GM18520 (cell line): ENCODE results near the gene PTCD3.

Source experiments
- ATAC-seq: cut with Tn5 transposase; IDR thresholded peaks from one replicate; pipeline ENCODE4 v1.9.1; 2021; ENCODE audit not compliant: unreplicated experiment

The PTCD3 gene

GRCh38 chr2:86081724-86082123 lies 24.3 kb upstream of the PTCD3 start:
- no peak for ATAC-seq

GRCh38 chr2:86082756-86083155 lies 23.3 kb upstream of the PTCD3 start:
- ATAC-seq, result no peak

- no peak for ATAC-seq
Observed at GRCh38 chr2:86087936-86088850, 17.8 kb upstream of the PTCD3 start.

- ATAC-seq, result no peak
Observed at GRCh38 chr2:86094229-86094628, 11.8 kb upstream of the PTCD3 start.

GRCh38 chr2:86097114-86097896 lies 8.7 kb upstream of the PTCD3 start:
- ATAC-seq, result no peak

GRCh38 chr2:86097913-86098312 lies 8.1 kb upstream of the PTCD3 start:
- ATAC-seq, result no peak

- no peak for ATAC-seq
Observed at GRCh38 chr2:86102157-86102556, 3.9 kb upstream of the PTCD3 start.

GRCh38 chr2:86105252-86105968 lies 625 bp upstream of the PTCD3 start, which contains the start of gene POLR1A:
POLR1A (minus strand) TSS chr2:86105886; CDS start chr2:86105776, 110 bp downstream.
- ATAC-seq, result peak; percentile 48

GRCh38 chr2:86107031-86107430 lies 996 bp downstream of the PTCD3 start:
- ATAC-seq, result no peak

- ATAC-seq, result no peak
Observed at GRCh38 chr2:86118130-86118529, 12.1 kb downstream of the PTCD3 start.

- no peak for ATAC-seq
Observed at GRCh38 chr2:86123328-86123925, 17.4 kb downstream of the PTCD3 start.

GRCh38 chr2:86124683-86125082 lies 18.6 kb downstream of the PTCD3 start:
- ATAC-seq, result no peak

GRCh38 chr2:86134709-86135108 lies 28.7 kb downstream of the PTCD3 start:
- no peak for ATAC-seq

GRCh38 chr2:86135653-86136052 lies 29.6 kb downstream of the PTCD3 start:
- ATAC-seq, result no peak

GRCh38 chr2:86136141-86136540 lies 30.1 kb downstream of the PTCD3 start:
- ATAC-seq, result no peak

- ATAC-seq, result no peak
Observed at GRCh38 chr2:86138736-86139625, 32.9 kb downstream of the PTCD3 start.

- ATAC-seq, result no peak
Observed at GRCh38 chr2:86139981-86140380, 33.9 kb downstream of the PTCD3 start.

- no peak for ATAC-seq
Observed at GRCh38 chr2:86140969-86141392, 34.9 kb downstream of the PTCD3 start.

- ATAC-seq, result no peak
Observed at GRCh38 chr2:86142436-86143257, 36.6 kb downstream of the PTCD3 start.
